PFSK-1 (cell line): Measurements from ENCODE around the gene TBC1D16.

Experiments used
- FOXP2 ChIP-seq: optimal IDR thresholded peaks from 2 replicates; pipeline ENCODE3; 2011; ENCODE audit warnings: borderline replicate concordance, control low read depth, inconsistent platforms; ENCODE audit not compliant: insufficient read depth; ENCODE audit errors: extremely low read length, extremely low read depth
- POLR2AphosphoS5 ChIP-seq: IDR thresholded peaks from 2 replicates; pipeline ENCODE4 v1.6.1; 2012; ENCODE audit warnings: low read depth, mild to moderate bottlenecking, control low read depth, low read length, moderate library complexity
- REST ChIP-seq, 2 experiments: IDR thresholded peaks; 2 replicates each; pipeline versions ENCODE4 v1.6.1 to v1.8.0; 2011 to 2012; ENCODE audit warnings: low read depth in 2 of 2, low read length in 2 of 2, control low read depth in 1 of 2, inconsistent platforms in 1 of 2, mild to moderate bottlenecking in 1 of 2, moderate library complexity in 1 of 2; ENCODE audit not compliant: insufficient read depth in 1 of 2
- SIN3A ChIP-seq: IDR thresholded peaks from 2 replicates; pipeline ENCODE4 v1.6.1; 2012; ENCODE audit warnings: mild to moderate bottlenecking, low read length, moderate library complexity, borderline replicate concordance; ENCODE audit not compliant: insufficient read depth
- TAF1 ChIP-seq: IDR thresholded peaks from 2 replicates; pipeline ENCODE4 v1.6.1; 2012; ENCODE audit warnings: low read length, control low read depth, borderline replicate concordance; ENCODE audit not compliant: insufficient read depth

Gene TBC1D16

DNA sequence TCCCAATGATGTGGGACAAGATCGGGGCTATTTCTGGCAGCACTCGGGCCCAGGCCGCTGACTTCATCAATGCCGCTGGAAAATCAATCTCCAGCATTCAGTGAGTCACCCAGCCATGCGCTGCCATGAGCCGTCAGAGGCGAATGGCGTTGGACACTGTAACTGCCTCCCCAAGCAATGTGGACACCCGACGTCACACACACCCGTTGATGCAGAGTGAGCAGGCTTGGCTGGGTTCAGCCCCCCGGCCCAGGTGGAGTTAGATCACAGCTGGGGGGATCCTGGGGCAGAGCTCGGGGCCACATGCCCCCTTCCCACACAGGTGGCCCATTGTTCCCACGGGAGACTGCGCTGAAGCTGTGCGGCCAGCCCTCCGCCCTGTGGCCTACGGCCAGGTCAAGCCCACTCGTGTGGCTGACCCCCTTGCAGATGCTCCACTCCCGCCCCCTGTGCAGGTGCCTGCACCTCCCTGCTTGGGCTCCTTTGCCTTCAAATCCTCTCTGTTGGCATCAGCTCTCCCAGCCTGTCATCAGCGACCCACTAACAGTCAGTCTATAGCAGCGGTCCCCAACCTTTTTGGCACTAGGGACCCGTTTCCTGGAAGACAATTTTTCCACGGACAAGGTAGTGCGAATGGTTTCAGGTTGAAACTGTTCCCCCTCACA is 89.9 kb downstream of the TBC1D16 start:
- no peak for TF ChIP-seq FOXP2
- TF ChIP-seq TAF1 = no peak
- no peak for TF ChIP-seq SIN3A
- TF ChIP-seq REST (IDR thresholded peaks at IDR 0.05; ENCODE audit: insufficient read depth in 1 of 2, low read depth in 2 of 2, low read length in 2 of 2) = no peak
- no peak for TF ChIP-seq POLR2AphosphoS5

DNA sequence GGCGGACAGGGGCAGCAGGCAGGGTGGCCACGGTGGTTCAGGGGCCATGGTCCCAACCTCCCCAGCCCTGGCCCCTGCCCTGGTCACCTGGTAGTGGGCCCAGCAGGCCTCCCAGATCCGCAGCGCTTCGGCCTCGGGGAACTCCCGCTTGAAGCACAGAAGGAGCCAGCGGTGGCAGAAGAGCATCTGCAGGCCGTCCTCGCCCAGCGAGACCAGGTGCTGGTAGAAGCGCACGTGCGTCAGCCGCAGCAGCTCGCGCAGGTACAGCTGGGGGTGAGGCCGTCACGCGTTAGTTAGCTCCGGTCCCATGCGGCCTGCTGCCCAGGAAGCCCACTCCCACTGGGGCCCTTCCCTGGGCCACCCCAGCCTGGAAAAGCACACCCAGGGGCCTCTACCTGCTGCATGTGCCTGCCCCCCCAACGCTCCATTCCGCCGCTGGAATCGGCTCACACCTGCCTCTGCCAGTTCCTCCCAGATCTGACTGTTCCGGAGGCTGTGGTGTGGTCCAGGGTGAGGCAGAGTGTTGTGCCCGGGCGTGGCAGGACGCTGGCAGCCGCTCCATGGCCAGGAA is 90.8 kb downstream of the TBC1D16 start:
- TF ChIP-seq FOXP2 (no peak), SIN3A (no peak), POLR2AphosphoS5 (no peak)

- no peak for TF ChIP-seq POLR2AphosphoS5
- TF ChIP-seq FOXP2 = no peak
- no peak for TF ChIP-seq SIN3A
- no peak for TF ChIP-seq TAF1
- no peak for TF ChIP-seq REST (IDR thresholded peaks at IDR 0.05; ENCODE audit: insufficient read depth in 1 of 2, low read depth in 2 of 2, low read length in 2 of 2)
Measured at GRCh38 chr17:79944251-79944812, 91.3 kb downstream of the TBC1D16 start.

GRCh38 chr17:79943347-79944241 is 92.1 kb downstream of the TBC1D16 start:
- no peak for TF ChIP-seq TAF1
- no peak for TF ChIP-seq SIN3A
- TF ChIP-seq POLR2AphosphoS5 = no peak
- no peak for TF ChIP-seq FOXP2

GRCh38 chr17:79942591-79943346 is 92.9 kb downstream of the TBC1D16 start:
- TF ChIP-seq REST (IDR thresholded peaks at IDR 0.05; ENCODE audit: insufficient read depth in 1 of 2, low read depth in 2 of 2, low read length in 2 of 2) = no peak
- TF ChIP-seq SIN3A = no peak
- no peak for TF ChIP-seq TAF1
- no peak for TF ChIP-seq POLR2AphosphoS5
- TF ChIP-seq FOXP2 = no peak
